Neuron (in vitro differentiated cells): Measurements from ENCODE around the gene MEGF8.
A peak's percentile ranks its signal among the peaks of the same experiment; 100 is the strongest.

Experiments
- H2AFZ ChIP-seq: one replicate; pipeline ENCODE4 v1.6.1; 2013; ENCODE audit warnings: low read depth, mild to moderate bottlenecking, inconsistent platforms, low read length, moderate library complexity
- H3K27me3 ChIP-seq: one replicate; pipeline ENCODE4 v1.6.1; 2013; ENCODE audit warnings: low read length; ENCODE audit not compliant: insufficient read depth
- H3K36me3 ChIP-seq: one replicate; pipeline ENCODE4 v1.6.1; 2013; ENCODE audit warnings: low read length; ENCODE audit not compliant: insufficient read depth
- H3K4me1 ChIP-seq: one replicate; pipeline ENCODE4 v1.6.1; 2013; ENCODE audit warnings: low read length; ENCODE audit not compliant: insufficient read depth
- H3K4me3 ChIP-seq: 2 replicates; pipeline ENCODE4 v1.5.1; 2013; ENCODE audit warnings: mild to moderate bottlenecking, low read length, moderate library complexity
- H3K9me3 ChIP-seq: one replicate; pipeline ENCODE4 v1.6.1; 2013; ENCODE audit warnings: low read length

The MEGF8 gene

DNA sequence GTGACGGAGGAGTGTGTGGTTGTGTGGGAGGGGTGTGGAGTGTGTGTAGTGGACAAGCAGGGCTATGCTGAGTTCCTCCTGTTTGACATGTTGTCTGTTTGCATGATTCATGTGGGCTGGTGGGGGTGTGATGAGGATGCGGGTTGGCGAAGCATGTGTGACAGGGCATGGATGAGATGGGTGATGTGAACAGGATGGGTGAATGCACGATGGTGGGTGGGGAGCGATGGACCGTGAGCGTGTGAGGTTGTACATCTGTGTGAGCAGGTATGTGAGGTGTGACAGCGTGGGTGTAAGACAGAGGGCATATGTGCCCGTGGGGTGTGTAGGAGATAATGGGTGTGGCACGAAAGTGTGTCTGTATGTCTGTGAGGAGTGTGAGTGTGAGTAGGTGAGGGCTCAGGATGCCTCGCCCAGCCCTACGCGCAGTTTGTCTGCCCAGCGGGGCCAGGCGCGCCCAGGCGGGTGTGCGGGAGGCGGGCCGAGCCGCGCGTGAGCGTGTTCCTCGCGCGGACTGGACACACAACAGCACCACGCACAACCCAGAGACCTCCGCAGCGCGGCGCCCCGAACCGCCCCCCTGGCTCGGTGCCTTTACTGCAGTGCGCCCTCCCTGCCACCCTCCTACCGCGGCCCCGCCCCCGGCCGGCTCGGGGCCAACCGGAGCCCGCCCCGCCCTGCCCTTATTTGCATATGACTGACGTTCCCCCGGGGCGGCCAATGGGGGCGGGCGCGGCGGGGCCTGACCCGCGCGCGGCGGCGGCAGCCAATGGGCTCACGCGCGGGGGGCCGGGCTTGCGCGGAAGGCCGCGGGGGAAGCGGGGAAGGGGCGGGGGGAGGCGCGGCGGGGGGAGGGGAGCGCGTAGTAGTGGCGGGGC is 42.0 kb upstream of the MEGF8 start:
- peak overlapping the region; percentile 49 for H3K4me3 ChIP-seq
- H2AFZ ChIP-seq, result no peak overlapping the region
- H3K9me3 ChIP-seq, result no peaks in the 10 kb centered on the region
- H3K36me3 ChIP-seq, result peaks cover 18% of the 10 kb centered on the region
- peaks cover 52% of the 10 kb centered on the region for H3K4me1 ChIP-seq
- no peaks in the 10 kb centered on the region for H3K27me3 ChIP-seq

DNA sequence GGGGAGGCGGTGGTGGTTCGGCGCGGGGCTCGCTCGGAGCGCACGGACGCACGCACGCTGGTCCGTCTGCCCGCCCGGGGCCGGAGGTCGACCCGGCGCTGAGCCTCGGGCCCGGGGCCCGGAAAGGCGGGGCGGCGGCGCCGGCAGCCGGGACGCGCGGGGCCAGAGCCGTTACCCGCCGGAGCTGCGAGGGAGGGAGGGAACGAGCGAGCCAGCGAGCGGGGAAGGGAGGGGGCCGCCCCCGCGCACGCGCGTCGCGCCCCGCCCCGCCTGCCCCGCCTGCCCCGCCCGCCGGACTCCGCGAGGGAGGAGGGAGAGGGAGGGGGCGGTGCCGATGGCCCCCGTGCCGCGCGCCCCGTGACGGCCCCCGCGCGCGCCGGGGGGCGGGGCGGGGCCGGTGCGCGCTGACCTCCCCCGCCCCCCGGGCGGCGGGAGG is 41.4 kb upstream of the MEGF8 start:
- Histone ChIP-seq H3K4me1 (peaks cover 48% of the 10 kb centered on the region), H3K9me3 (no peaks in the 10 kb centered on the region), H3K36me3 (peaks cover 25% of the 10 kb centered on the region), H2AFZ (no peak overlapping the region), H3K4me3 (peak overlapping the region; percentile 49), H3K27me3 (no peaks in the 10 kb centered on the region)

DNA sequence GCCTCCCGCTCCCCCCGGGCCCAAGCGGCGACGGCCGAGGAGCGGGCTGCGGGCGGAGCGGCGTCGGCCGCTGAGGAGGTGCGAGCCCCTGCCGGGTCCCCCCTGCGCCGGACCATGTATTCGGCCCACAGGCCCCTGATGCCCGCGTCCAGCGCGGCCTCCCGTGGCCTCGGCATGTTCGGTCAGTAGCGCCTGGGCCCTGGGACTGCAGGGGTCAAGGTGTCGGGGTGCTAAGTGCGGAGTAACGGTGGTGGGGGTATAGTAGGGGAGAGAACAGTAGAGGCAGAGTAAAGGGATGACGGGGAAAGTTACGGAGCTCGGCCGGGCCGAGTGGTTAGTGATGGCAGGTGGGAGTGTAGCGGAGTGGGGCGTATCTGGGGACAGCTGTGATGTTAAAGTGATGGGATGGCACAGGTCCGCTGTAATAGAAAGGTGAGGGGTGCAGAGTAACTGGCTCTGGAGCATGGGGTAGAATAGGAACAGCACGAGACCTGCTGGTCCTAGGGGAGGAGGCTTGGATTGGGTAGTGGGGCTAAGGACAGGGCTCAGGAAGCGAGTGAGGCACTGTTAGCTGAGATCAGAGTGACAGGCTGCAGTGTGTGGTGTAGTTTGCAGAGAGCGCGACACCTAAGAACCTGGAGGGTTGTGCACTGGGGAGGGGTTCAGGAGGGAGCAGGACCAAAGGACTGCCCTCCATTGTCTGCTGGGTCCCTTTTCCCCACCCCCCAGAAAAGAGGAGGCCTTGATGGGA is 40.7 kb upstream of the MEGF8 start:
- H3K27me3 ChIP-seq, result no peaks in the 10 kb centered on the region
- no peak overlapping the region for H2AFZ ChIP-seq
- peaks cover 32% of the 10 kb centered on the region for H3K36me3 ChIP-seq
- H3K4me3 ChIP-seq, result peak overlapping the region; percentile 67
- peaks cover 42% of the 10 kb centered on the region for H3K4me1 ChIP-seq
- H3K9me3 ChIP-seq, result no peaks in the 10 kb centered on the region

DNA sequence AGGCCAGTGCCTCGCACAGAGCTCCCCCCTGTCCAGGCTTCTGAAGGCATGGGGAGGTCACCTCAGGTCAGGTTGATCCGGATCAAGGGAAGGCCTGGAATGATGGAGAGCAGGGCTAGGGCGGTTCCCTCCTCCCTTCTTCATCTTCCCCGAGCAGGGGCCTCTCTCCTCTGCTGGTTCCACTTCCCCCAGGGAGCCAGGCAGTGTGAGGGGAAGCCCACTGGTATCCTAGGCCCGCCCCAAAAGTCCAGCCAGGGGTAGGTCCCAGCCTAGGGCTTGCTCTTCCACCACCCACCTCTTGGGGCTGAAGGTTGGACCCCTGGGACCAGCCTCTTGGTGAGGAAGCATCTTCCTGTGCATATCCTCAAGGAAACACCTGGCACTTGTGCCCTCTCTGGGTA is 39.9 kb upstream of the MEGF8 start:
- H3K4me3 ChIP-seq, result peak overlapping the region; percentile 67
- peaks cover 39% of the 10 kb centered on the region for H3K36me3 ChIP-seq
- no peak overlapping the region for H2AFZ ChIP-seq
- H3K27me3 ChIP-seq, result no peaks in the 10 kb centered on the region
- no peaks in the 10 kb centered on the region for H3K9me3 ChIP-seq
- peaks cover 42% of the 10 kb centered on the region for H3K4me1 ChIP-seq

DNA sequence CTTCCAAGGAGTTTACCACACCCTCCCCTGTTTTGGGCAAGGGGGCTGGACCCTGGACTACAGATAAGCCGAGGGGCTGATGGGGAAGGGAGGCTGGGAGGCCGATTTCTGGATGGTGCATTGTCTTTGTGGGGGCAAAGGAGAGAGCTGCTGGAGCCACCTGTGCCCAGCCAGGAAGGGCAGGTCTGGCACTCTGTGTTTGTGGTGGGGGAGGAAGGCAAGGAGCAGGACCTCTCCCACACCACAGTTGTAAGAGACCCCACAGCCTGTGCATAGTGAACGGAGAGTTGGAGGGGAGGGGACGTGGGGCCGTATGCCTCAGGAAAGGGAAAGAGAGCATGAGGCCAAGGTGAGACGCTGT is 39.5 kb upstream of the MEGF8 start:
- peaks cover 42% of the 10 kb centered on the region for H3K4me1 ChIP-seq
- no peak overlapping the region for H2AFZ ChIP-seq
- H3K27me3 ChIP-seq, result no peaks in the 10 kb centered on the region
- H3K9me3 ChIP-seq, result no peaks in the 10 kb centered on the region
- H3K36me3 ChIP-seq, result peaks cover 44% of the 10 kb centered on the region
- peak overlapping the region; percentile 67 for H3K4me3 ChIP-seq

DNA sequence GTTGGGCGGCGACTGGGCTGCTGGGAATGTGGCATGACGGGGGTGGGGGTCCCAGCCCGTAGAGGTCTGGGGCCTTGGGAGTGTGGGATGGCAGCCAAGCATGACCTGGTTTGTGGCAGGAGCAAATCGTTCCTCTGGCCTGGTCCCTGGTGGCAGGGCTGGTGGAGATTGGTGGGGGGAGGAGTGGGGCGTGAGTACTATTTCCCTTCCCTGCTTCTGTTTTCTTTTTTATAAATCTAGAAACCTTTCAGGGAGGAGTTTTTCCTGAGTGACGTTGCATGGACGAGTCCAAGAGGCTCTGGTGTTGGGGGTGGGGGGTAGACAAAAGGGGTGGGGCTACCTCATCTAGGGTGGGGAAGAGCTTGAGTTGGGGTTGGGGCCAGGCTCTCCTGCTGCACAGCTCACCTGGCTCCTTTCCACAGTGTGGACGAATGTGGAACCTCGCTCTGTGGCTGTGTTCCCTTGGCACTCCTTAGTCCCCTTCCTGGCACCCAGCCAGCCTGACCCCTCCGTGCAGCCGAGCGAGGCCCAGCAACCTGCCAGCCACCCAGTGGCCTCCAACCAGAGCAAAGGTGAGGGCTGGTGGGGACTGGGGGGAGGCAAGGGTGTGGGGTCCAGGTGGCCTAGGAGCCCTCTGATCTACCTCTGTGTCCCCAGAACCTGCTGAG is 39.0 kb upstream of the MEGF8 start:
- no peak overlapping the region for H2AFZ ChIP-seq
- H3K36me3 ChIP-seq, result peaks cover 48% of the 10 kb centered on the region
- no peaks in the 10 kb centered on the region for H3K27me3 ChIP-seq
- no peaks in the 10 kb centered on the region for H3K9me3 ChIP-seq
- H3K4me1 ChIP-seq, result peaks cover 37% of the 10 kb centered on the region
- no peak overlapping the region for H3K4me3 ChIP-seq

DNA sequence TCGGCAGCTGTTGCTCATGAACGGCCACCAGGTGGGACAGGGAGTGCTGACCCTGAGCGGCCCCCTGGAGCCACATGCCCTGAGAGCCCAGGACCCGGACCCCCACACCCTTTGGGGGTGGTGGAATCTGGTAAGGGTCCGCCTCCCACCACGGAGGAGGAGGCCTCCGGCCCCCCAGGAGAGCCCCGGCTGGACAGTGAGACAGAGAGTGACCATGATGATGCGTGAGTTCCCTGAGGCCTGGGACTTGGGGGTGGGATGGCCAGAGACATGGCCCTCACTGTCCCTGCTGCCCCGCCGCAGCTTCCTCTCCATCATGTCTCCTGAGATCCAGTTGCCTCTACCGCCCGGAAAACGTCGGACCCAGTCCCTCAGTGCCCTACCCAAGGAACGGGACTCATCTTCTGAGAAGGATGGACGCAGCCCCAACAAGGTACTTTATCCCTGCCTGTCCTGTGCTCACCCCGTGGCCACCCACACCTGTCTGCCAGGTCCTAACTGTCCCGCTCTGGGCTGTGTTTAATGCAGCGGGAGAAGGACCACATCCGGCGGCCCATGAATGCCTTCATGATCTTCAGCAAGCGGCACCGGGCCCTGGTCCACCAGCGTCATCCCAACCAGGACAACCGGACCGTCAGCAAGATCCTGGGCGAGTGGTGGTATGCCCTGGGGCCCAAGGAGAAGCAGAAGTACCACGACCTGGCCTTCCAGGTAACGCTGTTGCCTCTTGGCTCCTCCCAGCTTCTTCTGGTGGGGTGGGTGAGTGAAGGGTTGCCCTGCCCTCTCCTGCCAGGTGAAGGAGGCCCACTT is 38.2 kb upstream of the MEGF8 start:
- H3K36me3 ChIP-seq, result peaks cover 56% of the 10 kb centered on the region
- no peaks in the 10 kb centered on the region for H3K9me3 ChIP-seq
- H2AFZ ChIP-seq, result no peak overlapping the region
- peaks cover 30% of the 10 kb centered on the region for H3K4me1 ChIP-seq
- no peaks in the 10 kb centered on the region for H3K27me3 ChIP-seq
- no peak overlapping the region for H3K4me3 ChIP-seq

DNA sequence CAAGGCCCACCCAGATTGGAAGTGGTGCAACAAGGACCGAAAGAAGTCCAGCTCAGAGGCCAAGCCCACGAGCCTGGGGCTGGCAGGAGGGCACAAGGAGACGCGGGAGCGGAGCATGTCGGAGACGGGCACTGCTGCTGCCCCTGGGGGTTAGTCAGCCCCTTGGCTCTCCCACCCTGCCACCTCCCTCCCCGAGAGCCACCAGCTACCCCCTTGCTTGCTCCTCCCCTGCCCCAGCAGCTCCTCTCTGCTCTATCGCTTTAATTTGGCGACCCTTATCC is 37.7 kb upstream of the MEGF8 start:
- Histone ChIP-seq H3K4me1 (peaks cover 25% of the 10 kb centered on the region), H3K36me3 (peaks cover 61% of the 10 kb centered on the region), H3K27me3 (no peaks in the 10 kb centered on the region), H2AFZ (no peak overlapping the region), H3K4me3 (no peak overlapping the region), H3K9me3 (no peaks in the 10 kb centered on the region)

DNA sequence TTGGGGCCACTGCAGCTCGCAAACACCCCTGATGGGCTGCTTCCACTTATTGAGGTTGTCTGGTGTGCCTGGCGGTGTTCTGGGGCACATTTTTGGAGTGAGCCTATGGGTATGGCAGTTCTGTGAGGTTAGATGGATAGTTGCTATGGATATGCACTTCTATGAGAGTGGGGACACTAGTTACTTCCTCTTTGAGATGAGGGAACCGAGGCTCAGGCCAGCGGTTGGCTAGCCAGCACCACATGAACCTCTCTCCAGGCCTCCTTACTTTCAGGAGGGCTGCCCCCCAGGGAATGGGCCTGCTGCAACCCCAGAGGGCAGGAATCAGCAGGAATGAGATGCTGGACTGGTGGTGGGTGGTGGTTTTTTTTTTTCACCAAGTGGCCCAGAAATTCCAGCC is 37.0 kb upstream of the MEGF8 start:
- peaks cover 67% of the 10 kb centered on the region for H3K36me3 ChIP-seq
- H3K27me3 ChIP-seq, result no peaks in the 10 kb centered on the region
- H3K9me3 ChIP-seq, result no peaks in the 10 kb centered on the region
- no peak overlapping the region for H3K4me3 ChIP-seq
- H3K4me1 ChIP-seq, result peaks cover 19% of the 10 kb centered on the region
- H2AFZ ChIP-seq, result no peak overlapping the region

DNA sequence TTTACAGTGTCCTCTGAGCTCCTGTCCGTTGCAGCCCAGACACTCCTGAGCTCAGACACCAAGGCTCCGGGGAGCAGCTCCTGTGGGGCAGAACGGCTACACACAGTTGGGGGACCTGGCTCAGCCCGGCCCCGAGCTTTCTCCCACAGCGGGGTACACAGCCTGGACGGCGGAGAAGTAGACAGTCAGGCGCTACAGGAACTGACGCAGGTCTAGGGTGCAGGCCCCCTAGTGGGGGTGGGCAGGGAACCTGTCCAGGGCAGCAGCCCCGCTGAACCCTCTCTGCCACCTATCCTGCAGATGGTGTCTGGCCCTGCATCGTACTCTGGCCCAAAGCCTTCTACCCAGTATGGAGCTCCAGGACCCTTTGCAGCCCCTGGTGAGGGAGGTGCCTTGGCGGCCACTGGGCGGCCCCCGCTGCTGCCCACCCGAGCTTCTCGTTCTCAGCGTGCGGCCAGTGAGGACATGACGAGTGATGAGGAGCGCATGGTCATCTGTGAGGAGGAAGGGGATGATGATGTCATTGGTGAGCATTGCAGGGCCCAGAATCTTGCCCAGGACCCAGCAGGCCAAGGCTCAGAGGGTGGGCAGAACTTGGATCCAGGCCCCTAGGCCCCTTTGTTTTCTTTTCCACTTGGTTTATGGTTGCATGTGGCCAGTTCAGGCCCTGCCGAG is 36.4 kb upstream of the MEGF8 start:
- Histone ChIP-seq H3K4me3 (no peak overlapping the region), H3K4me1 (peaks cover 17% of the 10 kb centered on the region), H3K36me3 (peaks cover 74% of the 10 kb centered on the region), H2AFZ (no peak overlapping the region), H3K9me3 (no peaks in the 10 kb centered on the region), H3K27me3 (no peaks in the 10 kb centered on the region)

DNA sequence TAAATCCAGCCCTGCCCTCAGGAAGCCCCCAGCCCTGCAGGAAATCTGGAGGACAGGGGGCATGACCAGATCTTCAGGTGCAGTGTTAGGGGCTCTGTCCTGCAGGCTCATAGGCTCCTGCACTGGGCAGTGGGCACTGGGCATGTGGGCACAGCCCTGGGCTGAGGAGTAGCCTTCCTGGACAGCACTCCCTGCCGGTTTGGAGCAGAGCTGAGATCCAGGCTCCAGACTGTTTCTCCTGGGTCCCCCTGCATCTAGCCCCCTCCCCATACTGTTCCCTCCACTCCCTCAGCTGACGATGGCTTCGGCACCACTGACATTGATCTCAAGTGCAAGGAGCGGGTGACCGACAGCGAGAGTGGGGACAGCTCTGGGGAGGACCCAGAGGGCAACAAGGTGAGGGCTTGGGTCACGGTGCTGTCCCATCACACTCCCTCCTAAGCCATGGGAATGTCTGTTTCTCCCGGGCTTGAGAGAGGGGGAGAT is 35.8 kb upstream of the MEGF8 start:
- no peak overlapping the region for H3K4me3 ChIP-seq
- H2AFZ ChIP-seq, result no peak overlapping the region
- H3K4me1 ChIP-seq, result peaks cover 17% of the 10 kb centered on the region
- peaks cover 79% of the 10 kb centered on the region for H3K36me3 ChIP-seq
- H3K27me3 ChIP-seq, result no peaks in the 10 kb centered on the region
- H3K9me3 ChIP-seq, result no peaks in the 10 kb centered on the region

DNA sequence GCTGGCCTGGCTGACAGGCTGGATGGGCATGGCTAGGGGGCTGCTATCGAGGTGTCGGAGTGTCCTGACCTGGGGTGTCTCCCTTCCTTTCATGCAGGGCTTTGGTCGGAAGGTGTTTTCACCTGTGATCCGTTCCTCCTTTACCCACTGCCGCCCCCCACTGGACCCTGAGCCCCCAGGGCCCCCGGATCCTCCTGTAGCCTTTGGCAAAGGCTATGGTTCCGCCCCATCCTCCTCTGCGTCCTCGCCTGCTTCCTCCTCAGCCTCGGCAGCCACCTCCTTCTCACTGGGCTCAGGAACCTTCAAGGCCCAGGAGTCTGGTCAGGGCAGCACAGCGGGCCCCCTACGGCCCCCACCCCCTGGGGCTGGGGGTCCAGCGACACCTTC is 35.3 kb upstream of the MEGF8 start:
- peaks cover 80% of the 10 kb centered on the region for H3K36me3 ChIP-seq
- H3K4me3 ChIP-seq, result no peak overlapping the region
- H3K4me1 ChIP-seq, result peaks cover 12% of the 10 kb centered on the region
- H3K27me3 ChIP-seq, result no peaks in the 10 kb centered on the region
- no peaks in the 10 kb centered on the region for H3K9me3 ChIP-seq
- no peak overlapping the region for H2AFZ ChIP-seq
